Choroid plexus epithelial cell (primary cell): ENCODE results near the gene TBX6.
"Not testable (repeated sequence)": the region's sequence is repeated elsewhere in the genome, so short reads cannot be mapped to it uniquely, and the experiment has no call there.

ENCODE experiments used
- DNase-seq: peaks from one replicate; pipeline ENCODE4 v3.0.0-alpha.2; 2010; ENCODE audit warnings: low read depth
- H3K4me3 ChIP-seq: 2 replicates; pipeline ENCODE4 v1.5.1; 2011; ENCODE audit warnings: low read depth, mild to moderate bottlenecking, control low read depth, low read length, moderate library complexity
- TF ChIP-seq, protein P1 (sequence below): conservative IDR thresholded peaks from 2 replicates; pipeline ENCODE4 v1.5.1; 2011; ENCODE audit warnings: low read depth, mild to moderate bottlenecking, control low read depth, inconsistent platforms, low read length, moderate library complexity

The TBX6 gene

GRCh38 chr16:30127993-30128392 is 36.3 kb upstream of the TBX6 start:
- H3K4me3 ChIP-seq = no peak overlapping the region
- TF ChIP-seq, protein P1, sequence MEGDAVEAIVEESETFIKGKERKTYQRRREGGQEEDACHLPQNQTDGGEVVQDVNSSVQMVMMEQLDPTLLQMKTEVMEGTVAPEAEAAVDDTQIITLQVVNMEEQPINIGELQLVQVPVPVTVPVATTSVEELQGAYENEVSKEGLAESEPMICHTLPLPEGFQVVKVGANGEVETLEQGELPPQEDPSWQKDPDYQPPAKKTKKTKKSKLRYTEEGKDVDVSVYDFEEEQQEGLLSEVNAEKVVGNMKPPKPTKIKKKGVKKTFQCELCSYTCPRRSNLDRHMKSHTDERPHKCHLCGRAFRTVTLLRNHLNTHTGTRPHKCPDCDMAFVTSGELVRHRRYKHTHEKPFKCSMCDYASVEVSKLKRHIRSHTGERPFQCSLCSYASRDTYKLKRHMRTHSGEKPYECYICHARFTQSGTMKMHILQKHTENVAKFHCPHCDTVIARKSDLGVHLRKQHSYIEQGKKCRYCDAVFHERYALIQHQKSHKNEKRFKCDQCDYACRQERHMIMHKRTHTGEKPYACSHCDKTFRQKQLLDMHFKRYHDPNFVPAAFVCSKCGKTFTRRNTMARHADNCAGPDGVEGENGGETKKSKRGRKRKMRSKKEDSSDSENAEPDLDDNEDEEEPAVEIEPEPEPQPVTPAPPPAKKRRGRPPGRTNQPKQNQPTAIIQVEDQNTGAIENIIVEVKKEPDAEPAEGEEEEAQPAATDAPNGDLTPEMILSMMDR = no peak
- DNase-seq = no peak

DNA sequence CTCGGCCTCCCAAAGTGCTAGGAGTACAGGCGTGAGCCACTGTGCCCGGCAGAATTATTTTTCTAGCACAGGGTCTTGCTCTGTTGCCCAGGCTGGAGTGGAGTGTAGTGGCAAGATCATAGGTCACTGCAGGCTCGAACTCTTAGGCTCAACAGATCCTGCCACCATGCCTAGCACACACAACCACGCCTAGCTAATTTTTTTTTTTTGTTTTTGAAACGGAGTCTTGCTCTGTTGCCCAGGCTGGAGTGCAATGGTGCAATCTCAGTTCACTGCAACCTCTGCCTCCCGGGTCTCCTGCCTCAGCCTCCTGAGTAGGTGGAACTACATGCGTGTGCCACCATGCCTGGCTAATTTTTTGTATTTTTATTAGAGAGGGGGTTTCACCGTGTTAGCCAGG is 34.0 kb upstream of the TBX6 start:
- DNase-seq, H3K4me3 ChIP-seq: not testable (repeated sequence)

- TF ChIP-seq, protein P1 = no peak
- no peak overlapping the region for H3K4me3 ChIP-seq
- no peak for DNase-seq
Measured at GRCh38 chr16:30124985-30125379, 33.3 kb upstream of the TBX6 start.

DNA sequence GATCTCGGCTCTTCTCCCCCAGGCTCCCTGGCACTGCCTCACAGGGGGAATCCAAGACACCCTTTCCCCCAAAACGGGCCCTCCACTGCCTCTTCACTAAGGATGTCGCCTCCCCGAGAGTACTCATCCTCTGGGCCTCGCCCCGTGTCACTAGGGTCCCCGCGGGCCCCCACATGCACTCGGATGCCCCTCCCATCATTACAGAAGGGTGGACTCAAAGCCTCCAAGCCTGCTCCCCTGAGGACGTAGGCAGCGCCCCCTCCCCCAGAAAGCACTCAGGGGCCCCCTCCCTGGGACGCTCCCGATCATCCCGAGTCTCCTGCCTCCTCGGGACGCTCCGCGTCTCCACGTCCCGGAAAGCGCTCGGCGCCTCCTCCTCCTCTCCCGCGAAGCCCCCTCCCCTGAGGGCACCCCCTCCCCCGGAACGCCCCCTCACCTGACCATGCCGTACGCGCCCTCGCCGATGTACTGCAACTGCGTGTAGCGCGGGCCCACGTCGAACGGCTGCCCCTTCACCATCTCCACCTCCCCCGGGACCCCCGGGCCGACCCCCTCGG is 31.0 kb upstream of the TBX6 start:
- TF ChIP-seq, protein P1 = no peak
- H3K4me3 ChIP-seq = peak overlapping the region; percentile 75
- DNase-seq = peak; percentile 15

- peak; percentile 75 for DNase-seq
Measured at GRCh38 chr16:30121741-30122571, 30.2 kb upstream of the TBX6 start.

GRCh38 chr16:30120340-30121105 is 28.8 kb upstream of the TBX6 start:
- H3K4me3 ChIP-seq = no peak overlapping the region
- TF ChIP-seq, protein P1 = no peak
- no peak for DNase-seq

More at GRCh38 chr16:30121741-30122571, 30.2 kb upstream of the TBX6 start:
- H3K4me3 ChIP-seq = peak overlapping the region; percentile 75
- TF ChIP-seq, protein P1 = no peak

- TF ChIP-seq, protein P1 = no peak
- H3K4me3 ChIP-seq = no peak overlapping the region
- DNase-seq = no peak
Measured at GRCh38 chr16:30119428-30119827, 27.7 kb upstream of the TBX6 start.
